CD4-positive, alpha-beta T cell treated with Interleukin-21 for 1 hour (primary cell): ENCODE results near the gene MCUB.
"Not testable (repeated sequence)": the region's sequence is repeated elsewhere in the genome, so short reads cannot be mapped to it uniquely, and the experiment has no call there.

Experiments used
- DNase-seq: peaks from one replicate; pipeline ENCODE4 v3.0.0-alpha.2; 2020

MCUB gene

GRCh38 chr4:109559983-109560686 lies at the start of gene MCUB:
MCUB (plus strand) TSS chr4:109560246; CDS start chr4:109560338, 92 bp downstream.
- peak; percentile 91 for DNase-seq

GRCh38 chr4:109510687-109511086 lies 49.4 kb upstream of the MCUB start:
- DNase-seq = no peak

- no peak for DNase-seq
These were observed 48.6 kb upstream of the MCUB start for GRCh38 chr4:109511414-109511813.

- DNase-seq = not testable (repeated sequence)
These were observed 46.7 kb upstream of the MCUB start for GRCh38 chr4:109513368-109513767.

- DNase-seq = no peak
These were observed 27.9 kb upstream of the MCUB start for GRCh38 chr4:109532182-109532581.

GRCh38 chr4:109545401-109545800 lies 14.6 kb upstream of the MCUB start:
- no peak for DNase-seq

- no peak for DNase-seq
These were observed 12.7 kb upstream of the MCUB start for GRCh38 chr4:109547394-109547793.

GRCh38 chr4:109548655-109549054 lies 11.4 kb upstream of the MCUB start:
- DNase-seq = peak; percentile 10

GRCh38 chr4:109552237-109552636 lies 7.8 kb upstream of the MCUB start:
- no peak for DNase-seq

GRCh38 chr4:109553130-109553529 lies 6.9 kb upstream of the MCUB start:
- DNase-seq = no peak

GRCh38 chr4:109554971-109555370 lies 5.1 kb upstream of the MCUB start:
- DNase-seq = no peak

- DNase-seq = no peak
These were observed 2.6 kb upstream of the MCUB start for GRCh38 chr4:109557433-109557832.

- peak; percentile 26 for DNase-seq
These were observed 2.0 kb upstream of the MCUB start for GRCh38 chr4:109558095-109558494.

- DNase-seq = no peak
These were observed 442 bp upstream of the MCUB start for GRCh38 chr4:109559625-109559982.

- peak; percentile 67 for DNase-seq
These were observed 828 bp downstream of the MCUB start for GRCh38 chr4:109560687-109561461.

GRCh38 chr4:109562457-109563239 lies 2.6 kb downstream of the MCUB start:
- no peak for DNase-seq

- no peak for DNase-seq
These were observed 11.4 kb downstream of the MCUB start for GRCh38 chr4:109571494-109571893.

GRCh38 chr4:109572154-109572553 lies 12.1 kb downstream of the MCUB start:
- no peak for DNase-seq

GRCh38 chr4:109574443-109574850 lies 14.4 kb downstream of the MCUB start:
- peak; percentile 49 for DNase-seq

GRCh38 chr4:109574931-109575804 lies 15.1 kb downstream of the MCUB start:
- peak; percentile 24 for DNase-seq

GRCh38 chr4:109576462-109576861 lies 16.4 kb downstream of the MCUB start:
- no peak for DNase-seq

- no peak for DNase-seq
These were observed 18.8 kb downstream of the MCUB start for GRCh38 chr4:109578846-109579245.

GRCh38 chr4:109579997-109580396 lies 20.0 kb downstream of the MCUB start:
- not testable (repeated sequence) for DNase-seq
